Measurements from ENCODE around the gene TRIM66. TPM values are rescaled to one million over a fixed set of nuclear protein-coding genes. Genes with fewer than 3 reads are reported as not detected.

Gene TRIM66
- total RNA-seq, 1 donor from 2014 or later = 40.1 TPM

- no peak for DNase-seq (ENCODE audit: low spot score)
These were observed 31.4 kb upstream of the TRIM66 start for GRCh38 chr11:8713760-8714454.

GRCh38 chr11:8712506-8712905 lies 30.0 kb upstream of the TRIM66 start:
- no peak for DNase-seq (ENCODE audit: low spot score)

- no peak for DNase-seq (ENCODE audit: low spot score)
These were observed 29.5 kb upstream of the TRIM66 start for GRCh38 chr11:8711895-8712442.

GRCh38 chr11:8709777-8710176 lies 27.3 kb upstream of the TRIM66 start:
- DNase-seq (ENCODE audit: low spot score) = no peak

- DNase-seq (ENCODE audit: low spot score) = peak; percentile 93
These were observed 26.7 kb upstream of the TRIM66 start for GRCh38 chr11:8709002-8709672.

- DNase-seq (ENCODE audit: low spot score) = no peak
These were observed 25.2 kb upstream of the TRIM66 start for GRCh38 chr11:8707541-8708191.

- no peak for DNase-seq (ENCODE audit: low spot score)
These were observed 24.4 kb upstream of the TRIM66 start for GRCh38 chr11:8706673-8707432.

- no peak for DNase-seq (ENCODE audit: low spot score)
These were observed 22.7 kb upstream of the TRIM66 start for GRCh38 chr11:8705146-8705545.

GRCh38 chr11:8704136-8704535 lies 21.7 kb upstream of the TRIM66 start:
- no peak for DNase-seq (ENCODE audit: low spot score)

GRCh38 chr11:8702598-8702915 lies 20.1 kb upstream of the TRIM66 start:
- no peak for DNase-seq (ENCODE audit: low spot score)

- no peak for DNase-seq (ENCODE audit: low spot score)
These were observed 19.6 kb upstream of the TRIM66 start for GRCh38 chr11:8701891-8702597.

GRCh38 chr11:8699903-8700302 lies 17.4 kb upstream of the TRIM66 start:
- no peak for DNase-seq (ENCODE audit: low spot score)

GRCh38 chr11:8698917-8699441 lies 16.5 kb upstream of the TRIM66 start:
- no peak for DNase-seq (ENCODE audit: low spot score)

- no peak for DNase-seq (ENCODE audit: low spot score)
These were observed 15.9 kb upstream of the TRIM66 start for GRCh38 chr11:8698379-8698851.

- no peak for DNase-seq (ENCODE audit: low spot score)
These were observed 14.6 kb upstream of the TRIM66 start for GRCh38 chr11:8697054-8697453.

GRCh38 chr11:8694137-8694536 lies 11.7 kb upstream of the TRIM66 start:
- DNase-seq (ENCODE audit: low spot score) = no peak

- no peak for DNase-seq (ENCODE audit: low spot score)
These were observed 11.1 kb upstream of the TRIM66 start for GRCh38 chr11:8693555-8693954.

GRCh38 chr11:8693010-8693551 lies 10.6 kb upstream of the TRIM66 start:
- DNase-seq (ENCODE audit: low spot score) = no peak

- DNase-seq (ENCODE audit: low spot score) = no peak
These were observed 10.0 kb upstream of the TRIM66 start for GRCh38 chr11:8692417-8692816.

- DNase-seq (ENCODE audit: low spot score) = no peak
These were observed 9.1 kb upstream of the TRIM66 start for GRCh38 chr11:8691601-8692000.
